GM23338 (cell line): Measurements from ENCODE around the gene MSANTD4. TPM values are rescaled to one million over a fixed set of nuclear protein-coding genes. Genes with fewer than 3 reads are reported as not detected.

Experiments
- ATAC-seq: fragments of 200-7000 bp; cut with Tn5 transposase; 3 replicates; pipeline ENCODE4 v1.9.1; 2020
- DNase-seq: peaks from one replicate; pipeline ENCODE4 v3.0.0-alpha.2; 2015; ENCODE audit warnings: low spot score
- H2AFZ ChIP-seq: fragments of 200-600 bp; sonication (generic); 2 replicates; pipeline ENCODE4 v1.8.0; 2016; ENCODE audit warnings: antibody characterized with exemption, mild to moderate bottlenecking, moderate library complexity
- H3F3A ChIP-seq: fragments of 200-600 bp; sonication (generic); replicated peaks from 2 replicates; pipeline ENCODE4 v1.8.0; 2017; ENCODE audit warnings: antibody characterized with exemption, mixed run types, low read depth
- H3K27ac ChIP-seq: fragments of 200-600 bp; sonication (generic); 2 replicates; pipeline ENCODE4 v1.6.1; 2016; ENCODE audit warnings: low read depth
- H3K27me3 ChIP-seq: fragments of 200-600 bp; sonication (generic); 2 replicates; pipeline ENCODE4 v1.8.0; 2016; ENCODE audit warnings: mild to moderate bottlenecking, mixed run types, moderate library complexity; ENCODE audit not compliant: insufficient read depth
- H3K36me3 ChIP-seq: fragments of 200-600 bp; sonication (generic); 2 replicates; pipeline ENCODE4 v1.8.0; 2016; ENCODE audit warnings: mild to moderate bottlenecking; ENCODE audit not compliant: insufficient read depth
- H3K4me1 ChIP-seq: fragments of 200-600 bp; sonication (generic); 2 replicates; pipeline ENCODE4 v1.8.0; 2016; ENCODE audit warnings: mild to moderate bottlenecking, moderate library complexity; ENCODE audit not compliant: insufficient read depth
- H3K4me2 ChIP-seq: fragments of 200-600 bp; sonication (generic); 2 replicates; pipeline ENCODE4 v1.7.1; 2017; ENCODE audit warnings: mixed run types
- H3K4me3 ChIP-seq: fragments of 200-600 bp; sonication (generic); 2 replicates; pipeline ENCODE4 v1.6.1; 2016; ENCODE audit warnings: mixed run types
- H3K79me2 ChIP-seq: fragments of 200-600 bp; sonication (generic); replicated peaks from 2 replicates; pipeline ENCODE4 v1.8.0; 2017; ENCODE audit warnings: mild to moderate bottlenecking; ENCODE audit not compliant: insufficient read depth
- H3K9me2 ChIP-seq: fragments of 200-600 bp; sonication (generic); 2 replicates; pipeline ENCODE4 v1.8.0; 2017; ENCODE audit not compliant: insufficient read depth
- H4K20me1 ChIP-seq: fragments of 200-600 bp; sonication (generic); replicated peaks from 2 replicates; pipeline ENCODE4 v1.8.0; 2017; ENCODE audit warnings: mild to moderate bottlenecking; ENCODE audit not compliant: insufficient read depth
- H3K27ac Mint-ChIP-seq: 2 replicates; pipeline ENCODE4 v1.8.0; 2020; ENCODE audit warnings: inconsistent platforms, mild to moderate bottlenecking, moderate library complexity, mixed read lengths
- H3K27me3 Mint-ChIP-seq: 3 replicates; pipeline ENCODE4 v1.8.0; 2022; ENCODE audit warnings: low read depth, mild to moderate bottlenecking, moderate library complexity, mixed read lengths, inconsistent platforms; ENCODE audit not compliant: insufficient read depth, poor library complexity
- H3K36me3 Mint-ChIP-seq: 3 replicates; pipeline ENCODE4 v1.8.0; 2021; ENCODE audit warnings: low read depth, mild to moderate bottlenecking, inconsistent platforms, moderate library complexity, mixed read lengths
- H3K4me1 Mint-ChIP-seq: 3 replicates; pipeline ENCODE4 v1.8.0; 2020; ENCODE audit warnings: mild to moderate bottlenecking, inconsistent platforms, mixed read lengths
- H3K4me3 Mint-ChIP-seq: 3 replicates; pipeline ENCODE4 v1.8.0; 2021; ENCODE audit warnings: moderate library complexity, mild to moderate bottlenecking, inconsistent platforms, mixed read lengths
- H3K9me3 Mint-ChIP-seq: 3 replicates; pipeline ENCODE4 v1.8.0; 2020; ENCODE audit warnings: moderate library complexity, mild to moderate bottlenecking, inconsistent platforms, mixed read lengths
- CREB1 ChIP-seq: fragments of 250-450 bp; sonication (Bioruptor Pico); IDR thresholded peaks from 2 replicates; pipeline ENCODE4 v1.5.0; 2020; ENCODE audit warnings: low read depth, mild to moderate bottlenecking, moderate library complexity
- ETS1 ChIP-seq: IDR thresholded peaks from 2 replicates; pipeline ENCODE4 v1.6.1; 2016; ENCODE audit warnings: antibody characterized with exemption
- EZH2 ChIP-seq: fragments of 200-600 bp; sonication (generic); IDR thresholded peaks from one replicate; pipeline ENCODE4 v1.8.0; 2017; ENCODE audit warnings: antibody characterized with exemption, mild to moderate bottlenecking, low read depth; ENCODE audit not compliant: unreplicated experiment
- EZH2phosphoT487 ChIP-seq: fragments of 200-600 bp; sonication (generic); IDR thresholded peaks from one replicate; pipeline ENCODE4 v1.8.1; 2018; ENCODE audit warnings: antibody characterized with exemption; ENCODE audit not compliant: unreplicated experiment
- JUNB ChIP-seq: IDR thresholded peaks from one replicate; pipeline ENCODE4 v1.6.1; 2016; ENCODE audit warnings: antibody characterized with exemption; ENCODE audit not compliant: unreplicated experiment
- ZNF331 ChIP-seq: fragments of 250-450 bp; sonication (Bioruptor Pico); IDR thresholded peaks from 2 replicates; pipeline ENCODE4 v1.5.0; 2020; ENCODE audit warnings: low read depth, mild to moderate bottlenecking, moderate library complexity
- ZNF462 ChIP-seq: fragments of 250-450 bp; sonication (Bioruptor Pico); IDR thresholded peaks from 2 replicates; pipeline ENCODE4 v1.5.0; 2020; ENCODE audit warnings: mild to moderate bottlenecking, moderate library complexity
- polyA plus RNA-seq: library from polyadenylated mRNA; unstranded; fragments of >200 nt; fragmentation: Nextera tagmentation; extraction: Ambion mirVana; gene quantifications from 2 replicates; pipeline ENCODE4 v1.2.1, GENCODE V29; 2016
- total RNA-seq: library from RNA; depleted of rRNA; stranded (reverse); fragments of >200 nt; shearing (Covaris generic); gene quantifications from 2 replicates; pipeline ENCODE4 v1.2.3, GENCODE V29; 2014

MSANTD4 gene
- total and polyA plus RNA-seq, 2 experiments from 2014 or later: 13.2 to 31.1 TPM

GRCh38 chr11:106032861-106033260 is 10.8 kb upstream of the MSANTD4 start (continued):
- TF ChIP-seq ZNF331 (CRISPR knock-in tag): no peak
- TF ChIP-seq EZH2: no peak
- no peak for TF ChIP-seq CREB1

GRCh38 chr11:106031936-106032335 is 9.9 kb upstream of the MSANTD4 start:
- TF ChIP-seq ZNF331 (CRISPR knock-in tag) (no peak), EZH2phosphoT487 (no peak), ZNF462 (CRISPR knock-in tag) (no peak), CREB1 (no peak), JUNB (no peak), ETS1 (no peak)
- no peaks in the 10 kb centered on the region for H3F3A ChIP-seq
- no peaks in the 10 kb centered on the region for H3K27me3 ChIP-seq
- Mint-ChIP-seq H3K4me1 (no peaks in the 10 kb centered on the region), H3K9me3 (peaks cover 7% of the 10 kb centered on the region), H3K27me3 (no peaks in the 10 kb centered on the region), H3K4me3 (no peak overlapping the region), H3K27ac (no peak overlapping the region), H3K36me3 (0 out of 3 replicates have a peak, but pooled peaks cover 2% of the 10 kb centered on the region)
- H3K4me1 ChIP-seq: no peaks in the 10 kb centered on the region
- no peak overlapping the region for H3K4me3 ChIP-seq
- DNase-seq (no peak), ATAC-seq (no peak)
- H3K36me3 ChIP-seq: no peaks in the 10 kb centered on the region
- no peak overlapping the region for H3K4me2 ChIP-seq
- no peaks in the 10 kb centered on the region for H3K79me2 ChIP-seq
- no peaks in the 10 kb centered on the region for H3K9me2 ChIP-seq
- H2AFZ ChIP-seq: no peak overlapping the region
- no peaks in the 10 kb centered on the region for H4K20me1 ChIP-seq
- no peak overlapping the region for H3K27ac ChIP-seq
